Middle frontal gyrus (tissue), 1 donor: ENCODE results near the gene PEX1.
"Not testable (repeated sequence)": the region's sequence is repeated elsewhere in the genome, so short reads cannot be mapped to it uniquely, and the experiment has no call there.

Experiments used
- DNase-seq: peaks from one replicate; pipeline ENCODE4 v3.0.0-alpha.2; 2015; ENCODE audit warnings: low spot score; ENCODE audit errors: extremely low spot score

Gene PEX1

DNA sequence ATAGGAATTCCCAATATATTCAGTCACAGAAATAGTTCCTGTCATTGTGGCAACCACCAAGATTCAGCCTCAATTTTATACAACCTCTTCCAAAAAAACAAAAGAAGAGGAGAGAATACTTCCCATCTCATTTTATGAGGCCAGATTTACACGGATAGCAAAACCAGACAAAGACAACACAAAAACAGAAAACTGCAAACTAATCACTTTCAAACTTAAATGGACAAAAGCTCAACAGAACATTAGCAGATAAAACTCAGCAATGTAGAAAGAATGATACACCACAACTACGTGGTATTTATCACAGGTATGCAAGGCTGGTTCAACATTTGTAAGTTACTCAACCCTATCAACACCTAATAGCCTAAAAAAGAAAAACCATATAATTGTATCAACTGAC, 22.0 kb downstream of the PEX1 start:
- DNase-seq = no peak

- no peak for DNase-seq
These were observed 23.8 kb downstream of the PEX1 start for GRCh38 chr7:92504563-92504962.

DNA sequence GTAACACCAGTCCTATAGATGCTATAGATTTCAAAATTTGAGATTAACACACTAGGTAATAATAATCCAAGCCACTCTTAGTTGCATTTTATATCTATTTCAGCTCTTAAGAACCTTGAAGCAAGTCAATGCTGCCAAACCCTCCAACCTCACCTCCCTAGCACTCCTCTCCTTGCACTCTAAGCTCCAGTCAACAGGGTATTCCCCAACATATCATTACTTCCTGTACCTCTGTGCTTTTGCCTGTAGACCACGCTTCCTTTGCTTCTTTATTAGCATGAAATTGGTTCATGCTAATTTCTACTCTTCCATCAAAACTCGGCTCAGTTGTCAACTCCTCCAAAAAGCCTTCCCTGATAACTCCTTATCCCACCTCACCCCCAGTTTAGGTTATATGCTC, 24.6 kb downstream of the PEX1 start:
- DNase-seq = no peak

DNA sequence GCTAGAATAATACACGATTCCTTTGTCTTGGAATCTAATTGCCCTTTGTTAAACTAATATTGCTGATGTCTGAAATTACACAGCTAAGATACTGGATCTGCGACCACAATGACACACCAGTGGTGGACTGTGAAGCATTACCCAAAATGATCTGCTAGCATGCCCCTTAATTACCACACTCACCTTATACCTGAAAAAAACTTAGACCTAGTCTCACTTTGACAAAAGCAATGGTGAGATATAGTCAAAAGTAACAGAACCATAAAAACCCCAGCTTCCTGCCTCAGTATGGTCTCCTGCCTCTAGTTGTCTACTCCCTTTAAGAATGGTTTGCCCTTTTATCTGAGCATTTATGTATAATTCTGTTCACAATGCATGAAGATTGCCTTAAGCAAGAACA, 29.8 kb downstream of the PEX1 start:
- DNase-seq = no peak

- no peak for DNase-seq
These were observed 31.4 kb downstream of the PEX1 start for GRCh38 chr7:92496876-92497275.

GRCh38 chr7:92489634-92490033, 38.7 kb downstream of the PEX1 start:
- DNase-seq = no peak

- no peak for DNase-seq
These were observed 40.5 kb downstream of the PEX1 start for GRCh38 chr7:92487804-92488203.

DNA sequence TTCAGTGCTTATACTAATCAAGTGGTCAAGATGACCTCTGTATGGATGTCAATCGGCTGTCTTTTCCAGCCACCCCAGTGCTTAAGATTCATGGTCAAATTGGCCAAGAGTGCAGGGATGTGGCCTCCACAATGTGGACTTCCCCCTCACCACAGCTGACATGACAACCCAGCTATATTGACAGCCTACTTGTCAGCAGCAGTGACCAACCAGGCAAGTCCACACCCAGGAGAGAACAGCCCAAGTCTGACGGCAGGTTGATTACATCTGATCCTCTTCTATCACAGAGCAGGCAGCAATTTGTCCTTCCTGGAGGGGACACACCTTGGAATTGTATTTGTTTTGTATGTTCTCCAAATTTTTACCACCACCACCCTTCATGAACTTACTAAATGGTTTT, 42.3 kb downstream of the PEX1 start:
- no peak for DNase-seq

GRCh38 chr7:92485267-92485892, 42.9 kb downstream of the PEX1 start:
- no peak for DNase-seq

DNA sequence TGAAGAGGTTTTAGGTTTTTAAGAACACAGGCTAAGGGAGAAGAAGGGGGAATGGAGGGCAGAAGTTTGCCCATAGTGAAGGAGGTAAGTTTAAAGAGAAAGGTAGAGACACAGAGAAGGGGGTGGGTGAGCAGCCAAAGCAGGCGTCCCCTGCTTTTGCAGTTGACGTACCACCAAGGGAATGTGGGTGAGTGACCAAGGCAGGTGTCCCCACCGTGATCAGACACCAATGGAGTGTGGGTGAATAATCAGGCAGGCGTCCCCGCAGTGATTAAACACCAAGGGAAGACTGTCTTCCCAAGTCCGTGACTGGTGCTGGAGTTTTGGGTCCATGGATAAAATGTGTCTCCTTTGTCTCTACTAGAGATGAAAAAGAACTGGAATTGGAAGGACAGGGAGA, 44.1 kb downstream of the PEX1 start:
- DNase-seq = not testable (repeated sequence)

- DNase-seq = not testable (repeated sequence)
These were observed 44.7 kb downstream of the PEX1 start for GRCh38 chr7:92483624-92484023.

- not testable (repeated sequence) for DNase-seq
These were observed 49.2 kb downstream of the PEX1 start for GRCh38 chr7:92479146-92479545.

DNA sequence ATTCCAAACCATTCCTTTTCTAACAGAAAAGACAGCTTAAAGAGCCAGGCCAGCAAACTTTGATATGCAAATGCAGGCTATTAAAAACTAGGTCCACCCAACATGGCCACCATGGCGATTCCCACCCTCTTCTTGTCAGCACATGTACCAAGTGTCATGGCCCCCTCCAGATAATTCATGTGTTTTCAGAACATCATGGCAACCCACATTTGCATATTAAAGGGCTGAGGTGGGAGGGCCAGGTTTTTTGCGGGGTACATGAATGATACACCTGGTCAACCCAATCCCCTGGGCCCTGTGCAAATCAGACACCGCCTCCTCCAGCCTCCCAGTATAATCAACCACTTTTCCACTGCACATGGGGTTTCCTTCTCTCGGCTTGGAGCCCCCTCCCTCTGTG, 49.6 kb downstream of the PEX1 start:
- DNase-seq = no peak

DNA sequence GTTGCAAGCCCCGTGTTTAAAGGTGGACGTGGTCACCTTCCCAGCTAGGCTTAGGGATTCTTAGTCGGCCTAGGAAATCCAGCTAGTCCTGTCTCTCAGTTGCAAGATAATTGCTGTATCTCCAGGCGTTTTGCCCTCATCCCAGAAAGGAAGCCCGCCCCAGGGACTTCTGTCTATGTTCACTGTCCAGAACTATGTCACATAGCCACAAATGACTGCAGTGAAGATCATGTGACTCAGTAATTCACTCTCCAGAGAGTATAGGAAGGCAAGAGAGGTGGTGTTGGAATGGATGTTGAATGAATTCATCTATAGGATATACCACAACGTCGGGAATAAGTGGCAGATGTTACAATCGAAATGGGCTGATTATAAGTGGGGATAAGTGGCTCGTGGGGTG, 50.2 kb downstream of the PEX1 start:
- no peak for DNase-seq

GRCh38 chr7:92477681-92478080, 50.6 kb downstream of the PEX1 start, which contains the start of gene ERVW-1:
Gene ERVW-1, minus strand, starts transcription at chr7:92477946. Its CDS starts 7,565 bp downstream, at chr7:92470381.
- DNase-seq = not testable (repeated sequence)

DNA sequence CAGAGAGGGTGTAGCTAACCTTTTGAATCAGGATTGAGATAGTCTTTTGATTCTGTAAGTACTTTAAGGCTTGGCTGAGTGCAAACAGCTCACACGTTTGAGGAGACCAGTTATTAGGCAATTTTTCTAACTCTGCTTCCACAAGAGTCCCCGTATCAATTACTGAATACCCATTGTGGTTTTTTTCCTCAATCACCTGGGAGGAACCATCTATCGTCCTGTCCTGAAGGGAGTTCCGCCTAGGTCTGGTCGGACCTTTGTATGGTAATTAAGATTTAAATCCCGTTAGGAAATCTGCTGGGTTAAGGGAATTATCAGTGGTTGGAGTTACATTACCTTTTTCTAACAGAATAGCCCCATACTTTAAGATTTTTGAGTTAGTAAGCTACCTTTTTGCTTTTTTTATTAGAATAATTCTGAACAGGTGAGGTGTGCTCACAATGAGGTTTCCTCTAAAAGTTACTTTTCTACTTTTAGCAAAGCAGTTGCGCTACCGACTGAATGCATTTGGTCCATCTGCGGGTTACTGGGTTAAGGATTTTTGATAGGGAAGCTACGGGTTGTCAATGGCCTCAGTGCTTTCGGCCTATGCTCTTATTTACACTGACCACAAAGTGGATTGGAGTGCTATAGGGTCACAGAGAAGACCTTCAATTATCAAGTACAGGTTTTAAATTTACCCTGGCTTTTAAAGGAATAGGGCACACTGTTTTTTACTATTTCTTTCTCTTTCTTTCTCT, 52.3 kb downstream of the PEX1 start:
- not testable (repeated sequence) for DNase-seq

GRCh38 chr7:92475261-92475770, 53.0 kb downstream of the PEX1 start:
- not testable (repeated sequence) for DNase-seq

DNA sequence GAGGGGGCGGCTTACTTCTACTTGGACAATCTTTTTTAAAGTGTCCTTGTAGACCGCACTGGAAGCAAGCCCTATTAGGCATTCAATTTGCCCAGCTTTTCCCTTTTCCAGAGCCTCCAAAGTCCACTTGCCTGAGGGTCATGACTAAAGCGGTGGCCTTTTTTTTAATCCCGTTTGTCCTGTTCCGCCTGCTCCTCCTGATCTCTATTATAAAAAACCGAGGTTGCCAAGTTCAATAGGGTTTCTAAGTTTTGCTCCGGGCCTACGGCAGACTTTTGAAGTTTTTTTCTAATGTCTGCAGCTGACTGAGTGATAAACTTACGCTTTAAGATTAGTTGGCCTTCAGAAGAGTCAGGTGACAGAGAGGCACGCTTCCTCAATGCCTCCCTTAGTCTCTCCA, 54.3 kb downstream of the PEX1 start:
- DNase-seq = not testable (repeated sequence)

DNA sequence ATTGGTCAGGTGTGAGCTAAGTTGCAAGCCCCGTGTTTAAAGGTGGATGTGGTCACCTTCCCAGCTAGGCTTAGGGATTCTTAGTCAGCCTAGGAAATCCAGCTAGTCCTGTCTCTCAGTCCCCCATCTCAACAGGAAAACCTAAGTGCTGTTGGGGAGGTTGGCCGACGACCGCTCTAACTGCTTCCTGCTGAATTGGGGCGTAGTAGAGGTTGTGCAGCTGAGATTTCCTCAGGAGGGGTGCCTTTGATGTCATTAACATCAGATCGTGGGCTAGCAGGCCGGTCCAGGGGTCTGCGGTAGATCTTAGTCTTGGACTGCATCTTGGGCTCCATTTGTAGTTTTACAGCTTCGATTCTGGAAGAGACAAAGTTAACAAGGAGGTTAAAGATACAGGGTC, 59.7 kb downstream of the PEX1 start:
- not testable (repeated sequence) for DNase-seq

DNA sequence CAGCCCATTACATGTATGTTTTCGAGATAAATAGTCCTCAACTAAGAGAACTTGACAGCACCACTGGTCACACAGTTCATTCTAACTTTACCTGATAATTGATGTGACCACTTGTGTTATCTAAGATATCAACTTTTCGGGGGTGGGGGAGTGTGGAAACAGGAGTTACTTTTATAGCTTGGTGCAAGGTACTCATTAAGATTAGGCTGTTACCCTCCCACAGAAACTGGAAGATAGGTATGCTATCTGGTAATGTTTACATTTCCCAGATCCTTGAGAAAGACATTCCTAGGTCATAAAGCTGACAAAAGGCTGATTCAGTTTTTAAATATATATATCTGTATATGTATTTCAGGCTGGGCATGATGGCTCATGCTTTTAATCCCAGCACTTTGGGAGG, 61.6 kb downstream of the PEX1 start:
- no peak for DNase-seq

DNA sequence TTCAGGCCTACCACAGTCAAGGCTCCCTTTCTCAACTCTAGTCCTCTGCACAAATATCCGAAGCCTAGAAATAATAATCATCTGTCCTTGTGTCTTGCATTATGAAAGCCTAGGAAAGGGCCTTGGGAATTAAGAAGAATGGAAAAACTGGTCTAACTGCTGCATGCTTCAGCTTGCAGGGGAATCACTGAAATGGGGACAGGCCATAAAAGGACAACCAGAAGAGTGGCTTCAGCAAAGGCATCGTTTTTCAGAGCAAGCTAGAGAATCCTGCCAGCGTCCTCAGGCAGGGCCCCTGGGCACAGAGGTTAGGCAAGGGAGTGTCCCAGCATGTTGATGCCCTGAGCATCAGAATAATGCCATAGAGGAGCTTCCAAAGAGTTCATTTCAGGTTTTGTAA, 63.8 kb downstream of the PEX1 start:
- no peak for DNase-seq

- DNase-seq = no peak
These were observed 65.8 kb downstream of the PEX1 start for GRCh38 chr7:92462560-92462959.
